ENCODE measurements around the gene PDZD2.

PDZD2 gene

DNA sequence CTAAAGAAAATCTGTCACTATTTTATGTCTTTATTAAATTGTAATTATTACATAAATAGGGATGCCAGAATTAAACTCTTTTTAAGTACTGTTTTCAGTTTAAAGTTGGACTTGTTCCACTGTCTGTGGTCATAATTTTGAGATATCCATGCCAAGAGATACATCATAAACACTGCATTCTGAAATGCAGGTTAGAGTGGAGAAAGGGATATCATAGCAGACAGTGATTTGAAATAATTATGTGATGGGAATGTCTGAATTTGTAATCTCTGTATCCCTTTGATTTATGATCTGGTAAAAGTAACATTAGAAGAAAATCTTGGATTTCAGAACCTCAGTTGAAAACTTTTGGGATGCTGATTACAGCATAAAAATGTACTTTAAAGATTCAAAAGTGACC lies 313.1 kb downstream of the PDZD2 start:
- no peak for DNase-seq (ENCODE audit: extremely low spot score)
- CTCF ChIA-PET: no interaction called here
- POLR2A ChIA-PET: no interaction called here
- TF ChIP-seq, protein P1, sequence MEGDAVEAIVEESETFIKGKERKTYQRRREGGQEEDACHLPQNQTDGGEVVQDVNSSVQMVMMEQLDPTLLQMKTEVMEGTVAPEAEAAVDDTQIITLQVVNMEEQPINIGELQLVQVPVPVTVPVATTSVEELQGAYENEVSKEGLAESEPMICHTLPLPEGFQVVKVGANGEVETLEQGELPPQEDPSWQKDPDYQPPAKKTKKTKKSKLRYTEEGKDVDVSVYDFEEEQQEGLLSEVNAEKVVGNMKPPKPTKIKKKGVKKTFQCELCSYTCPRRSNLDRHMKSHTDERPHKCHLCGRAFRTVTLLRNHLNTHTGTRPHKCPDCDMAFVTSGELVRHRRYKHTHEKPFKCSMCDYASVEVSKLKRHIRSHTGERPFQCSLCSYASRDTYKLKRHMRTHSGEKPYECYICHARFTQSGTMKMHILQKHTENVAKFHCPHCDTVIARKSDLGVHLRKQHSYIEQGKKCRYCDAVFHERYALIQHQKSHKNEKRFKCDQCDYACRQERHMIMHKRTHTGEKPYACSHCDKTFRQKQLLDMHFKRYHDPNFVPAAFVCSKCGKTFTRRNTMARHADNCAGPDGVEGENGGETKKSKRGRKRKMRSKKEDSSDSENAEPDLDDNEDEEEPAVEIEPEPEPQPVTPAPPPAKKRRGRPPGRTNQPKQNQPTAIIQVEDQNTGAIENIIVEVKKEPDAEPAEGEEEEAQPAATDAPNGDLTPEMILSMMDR (IDR thresholded peaks at IDR 0.05; ENCODE audit: control extremely low read depth, extremely low read depth, low read depth, missing control alignments): no peak

DNA sequence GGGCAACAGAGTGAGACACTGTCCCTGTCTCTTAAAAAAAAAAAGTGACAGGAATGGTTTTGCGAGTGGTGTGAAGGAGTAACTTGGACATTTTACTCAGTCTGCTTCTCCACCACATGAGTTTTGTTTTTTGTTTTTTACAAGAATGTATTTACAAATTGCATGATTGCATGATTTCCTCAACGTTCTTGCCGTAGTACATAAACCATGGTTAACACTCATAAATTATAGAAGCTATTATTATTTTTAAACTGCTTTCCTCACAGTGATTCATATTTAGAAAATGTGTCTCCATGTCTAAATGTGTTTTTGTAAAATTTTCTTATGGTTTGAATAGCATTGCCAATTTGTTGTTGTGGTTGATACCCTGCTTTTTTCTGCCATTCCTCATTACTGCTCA lies 315.2 kb downstream of the PDZD2 start:
- ChIA-PET CTCF (no interaction called here), POLR2A (no interaction called here)
- TF ChIP-seq, protein P1 (IDR thresholded peaks at IDR 0.05; ENCODE audit: control extremely low read depth, extremely low read depth, low read depth, missing control alignments): no peak
- DNase-seq (ENCODE audit: extremely low spot score): no peak

DNA sequence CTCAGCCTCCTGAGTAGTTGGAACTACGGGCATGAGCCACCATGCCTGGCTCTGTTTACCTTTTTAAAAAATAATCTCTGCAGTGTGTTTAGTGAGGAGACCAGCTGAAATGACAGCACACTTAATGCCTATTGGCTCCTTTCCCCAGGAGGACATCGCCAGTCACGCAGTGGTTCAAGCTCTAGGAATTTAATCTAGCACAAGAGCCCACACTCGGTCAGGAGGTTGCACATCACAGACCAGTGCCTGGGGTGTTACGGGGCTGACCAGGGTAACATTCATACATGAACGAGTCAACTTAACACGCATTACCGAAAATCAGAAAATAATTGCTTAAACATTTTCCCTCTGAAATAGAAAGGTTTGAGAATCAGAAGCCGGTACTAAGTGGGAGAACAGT lies 318.2 kb downstream of the PDZD2 start:
- no peak for DNase-seq (ENCODE audit: extremely low spot score)
- ChIA-PET CTCF (no interaction called here), POLR2A (no interaction called here)
- TF ChIP-seq, protein P1 (IDR thresholded peaks at IDR 0.05; ENCODE audit: control extremely low read depth, extremely low read depth, low read depth, missing control alignments): no peak

DNA sequence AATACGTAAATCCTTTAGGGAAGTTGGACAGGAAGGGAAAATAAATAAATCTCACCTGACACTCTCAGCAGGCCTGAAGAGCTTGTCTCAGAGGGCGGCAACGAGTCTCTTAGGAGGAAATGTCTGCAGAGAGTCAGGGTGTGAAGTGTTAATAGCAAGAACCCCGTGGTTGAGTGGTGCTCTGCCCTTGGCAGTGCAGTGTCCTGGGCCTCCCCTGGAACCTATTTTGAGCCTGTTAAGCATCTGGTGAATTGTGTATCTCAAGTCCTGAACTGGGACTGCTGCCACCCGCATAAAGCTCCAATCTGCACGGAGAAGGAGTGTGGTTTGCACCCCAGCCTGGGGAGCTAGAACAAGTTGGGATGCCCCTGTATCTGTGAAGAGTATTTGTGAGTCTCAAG lies 323.4 kb downstream of the PDZD2 start:
- TF ChIP-seq, protein P1 (IDR thresholded peaks at IDR 0.05; ENCODE audit: control extremely low read depth, extremely low read depth, low read depth, missing control alignments): no peak
- POLR2A ChIA-PET: no interaction called here
- CTCF ChIA-PET: interaction anchor here (1.6 to 2.7 kb wide), 2 partner anchors 11 to 12 kb away, joined by 4 to 7 read pairs; no protein-coding TSS in a partner anchor
- DNase-seq (ENCODE audit: extremely low spot score): no peak

DNA sequence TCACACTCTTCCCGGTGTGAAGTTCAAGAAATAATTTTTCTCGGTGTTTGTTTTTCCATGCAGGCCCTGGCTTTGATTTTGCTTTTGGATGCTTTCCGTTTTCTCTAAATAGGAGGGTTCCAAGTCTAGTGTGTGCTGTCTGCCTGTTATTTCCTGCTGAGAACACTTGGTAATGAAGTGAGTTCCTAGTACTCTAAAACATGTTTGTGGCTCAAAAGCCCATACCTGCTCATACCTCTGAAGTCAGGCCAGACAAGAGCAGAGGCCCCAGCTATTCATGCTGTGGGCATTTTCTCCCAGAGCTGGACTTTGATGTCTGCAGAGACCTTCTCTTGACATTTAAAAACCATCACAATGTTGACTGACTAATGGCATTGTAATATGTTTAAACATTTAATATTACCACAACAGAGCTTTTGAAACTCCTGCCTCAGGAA lies 324.0 kb downstream of the PDZD2 start:
- ChIA-PET POLR2A (no interaction called here), CTCF (interaction anchor here (1.6 to 2.7 kb wide), 2 partner anchors 11 to 13 kb away, joined by 4 to 7 read pairs; no protein-coding TSS in a partner anchor)
- DNase-seq (ENCODE audit: extremely low spot score): no peak
- TF ChIP-seq, protein P1 (IDR thresholded peaks at IDR 0.05; ENCODE audit: control extremely low read depth, extremely low read depth, low read depth, missing control alignments): no peak

DNA sequence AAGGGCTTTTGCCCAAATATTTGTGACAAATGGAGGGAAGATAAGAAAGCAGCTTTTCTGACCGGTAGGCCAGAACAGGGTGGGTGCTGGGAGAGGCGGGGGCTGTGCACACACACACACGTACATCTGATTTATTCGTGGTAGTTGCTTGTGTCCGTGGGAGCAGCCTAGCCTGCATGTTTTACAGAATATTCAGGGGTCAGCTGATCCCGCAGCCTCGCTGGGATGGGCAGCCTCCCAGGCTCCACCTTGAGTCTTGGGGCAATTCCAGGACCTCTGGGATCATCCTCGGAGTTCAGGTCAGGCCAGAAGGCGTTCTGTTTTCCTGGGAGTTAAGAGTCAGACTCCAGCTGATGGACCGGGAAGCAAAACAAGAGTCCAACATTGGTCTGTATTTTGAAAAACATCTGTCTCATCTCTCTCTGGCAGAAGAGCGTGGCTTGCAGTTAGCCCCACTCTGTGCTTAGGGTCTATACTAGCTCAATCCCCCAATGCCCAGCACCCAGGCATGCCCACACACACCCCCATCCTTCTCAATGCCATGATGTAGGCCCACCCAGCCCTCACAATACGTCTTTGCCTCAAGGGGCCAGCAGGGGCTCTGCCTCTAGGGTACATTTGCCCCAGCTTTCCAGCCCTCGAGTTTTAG lies 324.6 kb downstream of the PDZD2 start:
- ChIA-PET POLR2A (no interaction called here), CTCF (no interaction called here)
- TF ChIP-seq, protein P1 (IDR thresholded peaks at IDR 0.05; ENCODE audit: control extremely low read depth, extremely low read depth, low read depth, missing control alignments): no peak
- DNase-seq (ENCODE audit: extremely low spot score): no peak

Measured in GM10248 (cell line).